WTC11 (cell line): ENCODE data around the gene ZNF398. TPM values are rescaled to one million over a fixed set of nuclear protein-coding genes. Genes with fewer than 3 reads are reported as not detected.

ENCODE experiments used
- ATAC-seq: fragments of 200-7000 bp; cut with Tn5 transposase; 2 replicates; pipeline ENCODE4 v1.10.0; 2021; ENCODE audit warnings: mild to moderate bottlenecking, moderate library complexity
- CTCF ChIA-PET: fragments of 300-600 bp; sonication (Branson Sonifier 250); formaldehyde crosslinking; loops from one replicate; lab custom pipeline; 2021; ENCODE audit warnings: antibody characterized with exemption; lab: Charles Lee
- POLR2A ChIA-PET: fragments of 350-600 bp; sonication (Branson Sonifier 250); formaldehyde crosslinking; loops from one replicate; lab custom pipeline; 2021; ENCODE audit warnings: antibody characterized with exemption; lab: Charles Lee
- DNase-seq: peaks from one replicate; pipeline ENCODE4 v3.0.0; 2021; ENCODE audit warnings: low spot score
- H3K27ac Mint-ChIP-seq: 2 replicates; pipeline ENCODE4 v1.8.0; 2021; ENCODE audit warnings: mixed read lengths
- H3K27me3 Mint-ChIP-seq: 2 replicates; pipeline ENCODE4 v1.8.0; 2021; ENCODE audit warnings: low read depth, mild to moderate bottlenecking, moderate library complexity, mixed read lengths
- H3K36me3 Mint-ChIP-seq: 2 replicates; pipeline ENCODE4 v1.8.0; 2021; ENCODE audit warnings: mixed read lengths
- H3K4me1 Mint-ChIP-seq: 2 replicates; pipeline ENCODE4 v1.8.0; 2022; ENCODE audit warnings: mixed read lengths
- H3K4me3 Mint-ChIP-seq: 2 replicates; pipeline ENCODE4 v1.8.0; 2021; ENCODE audit warnings: mild to moderate bottlenecking, moderate library complexity, mixed read lengths
- H3K9me3 Mint-ChIP-seq: 2 replicates; pipeline ENCODE4 v1.8.0; 2021; ENCODE audit warnings: mixed read lengths
- AR ChIP-seq: fragments of 250-450 bp; sonication (Bioruptor Pico); IDR thresholded peaks from 2 replicates; pipeline ENCODE4 v1.9.0; 2021; ENCODE audit warnings: mild to moderate bottlenecking
- ATF2 ChIP-seq: sonication (generic); formaldehyde crosslinking; IDR thresholded peaks from 2 replicates; pipeline ENCODE4 v1.8.1; 2022; ENCODE audit warnings: low read depth, missing genetic modification reagents, borderline replicate concordance
- CBFB ChIP-seq: sonication (generic); formaldehyde crosslinking; IDR thresholded peaks from 2 replicates; pipeline ENCODE4 v1.8.1; 2022; ENCODE audit warnings: mild to moderate bottlenecking, low read depth, missing genetic modification reagents
- CREB1 ChIP-seq: sonication (generic); formaldehyde crosslinking; IDR thresholded peaks from 2 replicates; pipeline ENCODE4 v1.8.0; 2023; ENCODE audit warnings: mild to moderate bottlenecking, missing genetic modification reagents
- KAT7 ChIP-seq: sonication (generic); formaldehyde crosslinking; IDR thresholded peaks from 2 replicates; pipeline ENCODE4 v1.8.1; 2023; ENCODE audit warnings: missing genetic modification reagents, mild to moderate bottlenecking, borderline replicate concordance
- NFATC4 ChIP-seq: fragments of 250-450 bp; sonication (Bioruptor Pico); IDR thresholded peaks from 2 replicates; pipeline ENCODE4 v1.9.0; 2021; ENCODE audit warnings: mild to moderate bottlenecking
- NFE2L1 ChIP-seq: sonication (generic); formaldehyde crosslinking; IDR thresholded peaks from 2 replicates; pipeline ENCODE4 v1.8.1; 2023; ENCODE audit warnings: missing genetic modification reagents
- NR3C1 ChIP-seq: sonication (generic); formaldehyde crosslinking; conservative IDR thresholded peaks from 2 replicates; pipeline ENCODE4 v1.8.1; 2023; ENCODE audit warnings: low read depth, mild to moderate bottlenecking, missing genetic modification reagents
- OVOL2 ChIP-seq: fragments of 250-450 bp; sonication (Bioruptor Pico); IDR thresholded peaks from 2 replicates; pipeline ENCODE4 v1.9.0; 2021; ENCODE audit warnings: mild to moderate bottlenecking, borderline replicate concordance
- SMAD3 ChIP-seq: sonication (generic); formaldehyde crosslinking; IDR thresholded peaks from 2 replicates; pipeline ENCODE4 v1.8.0; 2022; ENCODE audit warnings: missing genetic modification reagents, mild to moderate bottlenecking, borderline replicate concordance
- SMAD4 ChIP-seq: sonication (generic); formaldehyde crosslinking; IDR thresholded peaks from 2 replicates; pipeline ENCODE4 v1.8.0; 2022; ENCODE audit warnings: mild to moderate bottlenecking, missing genetic modification reagents
- USF2 ChIP-seq: sonication (generic); formaldehyde crosslinking; IDR thresholded peaks from 2 replicates; pipeline ENCODE4 v1.8.1; 2023; ENCODE audit warnings: mild to moderate bottlenecking, missing genetic modification reagents, moderate library complexity
- ZNF121 ChIP-seq: sonication (generic); formaldehyde crosslinking; IDR thresholded peaks from 2 replicates; pipeline ENCODE4 v1.8.0; 2023; ENCODE audit warnings: missing genetic modification reagents
- ZNF138 ChIP-seq: sonication (generic); formaldehyde crosslinking; conservative IDR thresholded peaks from 2 replicates; pipeline ENCODE4 v1.8.1; 2022; ENCODE audit warnings: mild to moderate bottlenecking, moderate library complexity, missing genetic modification reagents
- ZNF232 ChIP-seq: sonication (generic); formaldehyde crosslinking; IDR thresholded peaks from 2 replicates; pipeline ENCODE4 v1.8.0; 2022; ENCODE audit warnings: mild to moderate bottlenecking, missing genetic modification reagents
- ZNF263 ChIP-seq: sonication (generic); formaldehyde crosslinking; IDR thresholded peaks from 2 replicates; pipeline ENCODE4 v1.8.1; 2022; ENCODE audit warnings: low read depth, mild to moderate bottlenecking, moderate library complexity, missing genetic modification reagents
- ZNF396 ChIP-seq: fragments of 250-450 bp; sonication (Bioruptor Pico); IDR thresholded peaks from 2 replicates; pipeline ENCODE4 v1.8.0; 2021; ENCODE audit warnings: mild to moderate bottlenecking, moderate library complexity, borderline replicate concordance
- total RNA-seq: library from RNA; stranded (reverse); gene quantifications from 3 replicates; pipeline ENCODE4 v1.2.3, GENCODE V29; 2021
- TF ChIP-seq, protein P1 (sequence below): sonication (generic); formaldehyde crosslinking; conservative IDR thresholded peaks from 2 replicates; pipeline ENCODE4 v1.8.1; 2022; ENCODE audit warnings: mild to moderate bottlenecking, missing genetic modification reagents
- TF ChIP-seq, protein P2 (sequence below): fragments of 250-450 bp; sonication (Bioruptor Pico); conservative IDR thresholded peaks from 2 replicates; pipeline ENCODE4 v1.9.0; 2021; ENCODE audit warnings: mild to moderate bottlenecking
- TF ChIP-seq, protein P3 (sequence below): fragments of 250-450 bp; sonication (Bioruptor Pico); IDR thresholded peaks from 2 replicates; pipeline ENCODE4 v2.1.2; 2022; ENCODE audit warnings: mild to moderate bottlenecking, moderate library complexity

ZNF398 gene
- total RNA-seq, 1 experiment from 2014 or later: 63.2 TPM

DNA sequence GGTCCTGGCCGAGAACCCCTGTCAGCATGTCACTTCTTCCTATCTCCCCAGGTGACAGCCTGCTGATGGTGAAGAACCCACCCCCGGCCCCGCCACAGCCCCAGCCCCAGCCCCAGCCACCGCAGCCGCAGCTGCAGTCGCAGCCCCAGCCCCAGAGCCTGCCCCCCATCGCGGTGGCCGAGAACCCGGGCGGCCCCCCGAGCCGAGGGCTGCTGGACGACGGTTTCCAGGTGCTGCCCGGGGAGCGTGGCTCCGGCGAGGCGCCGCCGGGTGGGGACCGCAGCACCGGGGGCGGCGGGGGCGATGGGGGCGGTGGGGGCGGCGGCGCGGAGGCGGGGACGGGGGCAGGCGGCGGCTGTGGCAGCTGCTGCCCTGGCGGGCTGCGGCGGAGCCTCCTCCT lies 76.5 kb downstream of the ZNF398 start (continued):
- no peak for TF ChIP-seq USF2 (CRISPR knock-in tag)
- no peak for TF ChIP-seq ATF2
- TF ChIP-seq ZNF263: no peak
- TF ChIP-seq NR3C1 (CRISPR knock-in tag): no peak
- no peak for TF ChIP-seq ZNF121 (CRISPR knock-in tag)
- TF ChIP-seq, protein P1, sequence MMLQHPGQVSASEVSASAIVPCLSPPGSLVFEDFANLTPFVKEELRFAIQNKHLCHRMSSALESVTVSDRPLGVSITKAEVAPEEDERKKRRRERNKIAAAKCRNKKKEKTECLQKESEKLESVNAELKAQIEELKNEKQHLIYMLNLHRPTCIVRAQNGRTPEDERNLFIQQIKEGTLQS (CRISPR knock-in tag): no peak
- no peak for TF ChIP-seq AR (CRISPR knock-in tag)
- no peak for TF ChIP-seq ZNF138
- TF ChIP-seq KAT7 (CRISPR knock-in tag): no peak

DNA sequence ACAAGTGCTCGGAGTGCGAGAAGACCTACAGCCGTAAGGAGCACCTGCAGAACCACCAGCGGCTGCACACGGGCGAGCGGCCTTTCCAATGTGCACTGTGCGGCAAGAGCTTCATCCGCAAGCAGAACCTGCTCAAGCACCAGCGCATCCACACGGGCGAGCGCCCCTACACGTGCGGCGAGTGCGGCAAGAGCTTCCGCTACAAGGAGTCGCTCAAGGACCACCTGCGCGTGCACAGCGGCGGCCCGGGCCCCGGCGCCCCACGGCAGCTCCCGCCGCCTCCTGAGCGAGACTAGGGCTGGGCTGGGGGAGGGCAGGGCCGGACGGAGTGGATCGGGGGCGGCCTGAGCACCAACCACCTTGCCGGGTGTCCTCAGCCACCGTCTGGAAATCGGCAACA lies 77.1 kb downstream of the ZNF398 start:
- Mint-ChIP-seq H3K27ac (no peak overlapping the region), H3K27me3 (no peaks in the 10 kb centered on the region), H3K36me3 (peaks cover 26% of the 10 kb centered on the region), H3K4me3 (no peak overlapping the region), H3K4me1 (no peaks in the 10 kb centered on the region; the same call in 1 of the 2 replicates), H3K9me3 (no peaks in the 10 kb centered on the region)
- POLR2A ChIA-PET: no interaction called here
- ATAC-seq (no peak), DNase-seq (no peak)
- CTCF ChIA-PET: no interaction called here
- no peak for TF ChIP-seq ZNF396 (CRISPR knock-in tag)
- TF ChIP-seq, protein P2, sequence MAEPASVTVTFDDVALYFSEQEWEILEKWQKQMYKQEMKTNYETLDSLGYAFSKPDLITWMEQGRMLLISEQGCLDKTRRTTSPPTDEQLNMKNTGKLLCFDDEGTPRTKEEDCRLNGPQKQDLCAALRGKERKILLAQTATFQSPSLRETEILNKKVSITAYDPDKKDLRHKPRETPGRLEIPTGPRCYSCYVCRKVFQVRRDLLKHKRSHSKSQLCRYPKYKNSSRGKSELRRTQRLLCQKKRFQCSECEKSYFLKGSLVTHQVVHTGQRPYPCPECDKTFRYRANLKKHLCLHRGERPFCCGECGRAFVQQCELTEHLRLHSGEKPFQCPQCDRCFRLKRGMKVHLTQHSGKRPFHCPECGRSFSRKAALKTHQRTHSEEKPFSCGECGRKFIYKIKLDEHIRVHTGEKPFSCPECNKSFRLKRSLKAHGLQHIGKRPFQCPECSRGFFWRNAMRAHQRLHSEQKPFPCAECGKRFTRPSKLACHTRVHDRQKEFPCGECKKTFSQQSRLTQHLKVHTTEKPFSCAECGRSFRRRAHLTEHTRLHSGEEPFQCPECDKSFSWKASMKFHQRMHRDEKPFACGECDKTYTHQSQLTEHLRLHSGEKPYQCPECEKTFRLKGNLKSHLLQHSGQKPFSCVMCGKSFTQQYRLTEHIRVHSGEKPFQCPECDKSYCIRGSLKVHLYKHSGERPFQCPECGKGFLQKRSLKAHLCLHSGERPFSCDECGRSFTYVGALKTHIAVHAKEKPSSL (CRISPR knock-in tag): no peak
- TF ChIP-seq, all 79 proteins: peak for 0

DNA sequence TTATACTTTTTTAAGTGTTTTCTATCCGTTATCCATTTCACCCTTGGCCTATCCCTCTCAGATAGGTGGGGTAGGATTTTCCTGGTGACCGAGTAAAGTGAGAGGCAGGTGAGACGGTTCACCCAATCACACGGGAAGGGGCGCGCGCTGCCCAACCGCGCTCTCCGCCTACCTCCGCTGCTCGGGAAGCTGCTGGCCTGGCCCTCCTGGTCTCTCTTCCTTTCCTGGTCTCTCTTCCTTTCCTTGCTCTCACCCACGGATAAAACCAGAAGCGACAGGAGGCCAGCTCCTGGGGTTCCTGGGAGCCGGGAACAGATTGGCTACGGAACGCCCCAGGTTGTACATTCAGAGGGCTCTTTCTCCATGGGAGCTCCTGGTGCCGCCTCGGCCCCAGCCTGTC lies 77.9 kb downstream of the ZNF398 start:
- no peak for ATAC-seq
- no peaks in the 10 kb centered on the region; the same call in 1 of the 2 replicates for H3K27me3 Mint-ChIP-seq

More for the DNA sequence above, 77.9 kb downstream of the ZNF398 start:
- H3K4me1 Mint-ChIP-seq: no peaks in the 10 kb centered on the region
- POLR2A ChIA-PET: no interaction called here
- no peak overlapping the region for H3K4me3 Mint-ChIP-seq
- H3K9me3 Mint-ChIP-seq: no peaks in the 10 kb centered on the region
- no peak for TF ChIP-seq SMAD3 (CRISPR knock-in tag)
- no peak for TF ChIP-seq SMAD4 (CRISPR knock-in tag)
- TF ChIP-seq, protein P3, sequence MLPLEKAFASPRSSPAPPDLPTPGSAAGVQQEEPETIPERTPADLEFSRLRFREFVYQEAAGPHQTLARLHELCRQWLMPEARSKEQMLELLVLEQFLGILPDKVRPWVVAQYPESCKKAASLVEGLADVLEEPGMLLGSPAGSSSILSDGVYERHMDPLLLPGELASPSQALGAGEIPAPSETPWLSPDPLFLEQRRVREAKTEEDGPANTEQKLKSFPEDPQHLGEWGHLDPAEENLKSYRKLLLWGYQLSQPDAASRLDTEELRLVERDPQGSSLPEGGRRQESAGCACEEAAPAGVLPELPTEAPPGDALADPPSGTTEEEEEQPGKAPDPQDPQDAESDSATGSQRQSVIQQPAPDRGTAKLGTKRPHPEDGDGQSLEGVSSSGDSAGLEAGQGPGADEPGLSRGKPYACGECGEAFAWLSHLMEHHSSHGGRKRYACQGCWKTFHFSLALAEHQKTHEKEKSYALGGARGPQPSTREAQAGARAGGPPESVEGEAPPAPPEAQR (CRISPR knock-in tag): no peak
- TF ChIP-seq NFATC4 (CRISPR knock-in tag): no peak
- TF ChIP-seq CBFB (CRISPR knock-in tag): no peak
- no peak for TF ChIP-seq OVOL2 (CRISPR knock-in tag)
- TF ChIP-seq ZNF232 (CRISPR knock-in tag): no peak
- TF ChIP-seq NFE2L1 (CRISPR knock-in tag): no peak
- no peak for TF ChIP-seq CREB1 (CRISPR knock-in tag)
- CTCF ChIA-PET: interaction anchor here (0.6 kb wide), 1 partner anchor 36 kb away, joined by 3 read pairs; the partner anchor contains the start of gene ZNF783
- H3K27ac Mint-ChIP-seq: no peak overlapping the region
- peaks cover 19% of the 10 kb centered on the region for H3K36me3 Mint-ChIP-seq
- no peak for DNase-seq
